CD4-positive, alpha-beta T cell treated with Interleukin-4 for 4 hours (primary cell): Measurements from ENCODE around the gene RNF150.

Experiments
- DNase-seq: peaks from one replicate; pipeline ENCODE4 v3.0.0-alpha.2; 2020

RNF150 gene

GRCh38 chr4:140969296-140969695, 164.0 kb downstream of the RNF150 start:
- no peak for DNase-seq

GRCh38 chr4:140968371-140968770, 164.9 kb downstream of the RNF150 start:
- no peak for DNase-seq

GRCh38 chr4:140963883-140964282, 169.4 kb downstream of the RNF150 start:
- no peak for DNase-seq

GRCh38 chr4:140955641-140956040, 177.6 kb downstream of the RNF150 start:
- no peak for DNase-seq

GRCh38 chr4:140952717-140953116, 180.6 kb downstream of the RNF150 start:
- DNase-seq: no peak

- no peak for DNase-seq
These were observed 185.8 kb downstream of the RNF150 start for GRCh38 chr4:140947506-140947905.

GRCh38 chr4:140945106-140945505, 188.2 kb downstream of the RNF150 start:
- DNase-seq: no peak

GRCh38 chr4:140944572-140944971, 188.7 kb downstream of the RNF150 start:
- no peak for DNase-seq

- DNase-seq: no peak
These were observed 189.1 kb downstream of the RNF150 start for GRCh38 chr4:140944199-140944515.

- no peak for DNase-seq
These were observed 189.6 kb downstream of the RNF150 start for GRCh38 chr4:140943486-140944198.

- DNase-seq: no peak
These were observed 192.7 kb downstream of the RNF150 start for GRCh38 chr4:140940589-140940988.

GRCh38 chr4:140937866-140938265, 195.4 kb downstream of the RNF150 start:
- DNase-seq: no peak

- DNase-seq: no peak
These were observed 198.0 kb downstream of the RNF150 start for GRCh38 chr4:140935254-140935653.

- DNase-seq: no peak
These were observed 200.7 kb downstream of the RNF150 start for GRCh38 chr4:140932501-140933045.

- DNase-seq: no peak
These were observed 201.4 kb downstream of the RNF150 start for GRCh38 chr4:140931911-140932310.

- no peak for DNase-seq
These were observed 202.7 kb downstream of the RNF150 start for GRCh38 chr4:140930557-140930956.

- DNase-seq: no peak
These were observed 203.3 kb downstream of the RNF150 start for GRCh38 chr4:140930011-140930410.

- no peak for DNase-seq
These were observed 204.4 kb downstream of the RNF150 start for GRCh38 chr4:140928880-140929279.

GRCh38 chr4:140926672-140927071, 206.6 kb downstream of the RNF150 start:
- no peak for DNase-seq

- no peak for DNase-seq
These were observed 207.9 kb downstream of the RNF150 start for GRCh38 chr4:140925417-140925816.

GRCh38 chr4:140924761-140925392, 208.4 kb downstream of the RNF150 start:
- no peak for DNase-seq

- DNase-seq: no peak
These were observed 226.0 kb downstream of the RNF150 start for GRCh38 chr4:140906993-140907962.

- DNase-seq: no peak
These were observed 228.4 kb downstream of the RNF150 start for GRCh38 chr4:140904904-140905303.
